Measurements from ENCODE around the gene PTGIR.

DNA sequence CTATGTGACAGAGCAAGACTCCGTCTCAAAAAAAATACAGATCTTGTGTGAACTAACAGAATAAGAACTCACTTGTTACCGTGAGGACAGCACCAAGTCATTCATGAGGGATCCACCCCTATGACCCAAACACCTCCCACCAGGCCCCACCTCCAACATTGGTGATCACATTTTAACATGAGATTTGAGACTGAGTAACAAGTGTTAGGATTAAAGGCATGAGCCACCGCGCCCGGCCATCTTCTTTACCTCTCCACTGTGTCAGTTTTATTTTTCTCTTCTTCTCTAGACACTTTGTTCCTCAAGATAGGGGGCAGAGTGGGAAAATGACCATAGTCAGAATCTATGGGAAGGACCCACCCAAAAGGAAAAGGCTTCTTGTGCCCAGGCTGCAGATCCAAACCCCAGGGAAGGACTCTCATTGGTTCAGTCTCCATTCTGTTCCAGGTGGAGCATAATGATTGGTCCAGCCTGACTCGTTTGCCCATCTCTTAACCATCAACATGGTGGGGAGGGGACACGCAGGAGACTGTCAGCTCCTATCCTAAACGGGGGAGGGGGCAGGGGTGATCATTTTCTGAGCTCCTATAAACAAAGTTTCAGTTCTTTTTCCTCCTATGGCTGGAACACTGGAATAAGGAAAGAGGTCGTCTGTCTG, 25.0 kb downstream of the PTGIR start:
- no peak for TF ChIP-seq POLR2A (IDR thresholded peaks at IDR 0.05)
- TF ChIP-seq, protein P1, sequence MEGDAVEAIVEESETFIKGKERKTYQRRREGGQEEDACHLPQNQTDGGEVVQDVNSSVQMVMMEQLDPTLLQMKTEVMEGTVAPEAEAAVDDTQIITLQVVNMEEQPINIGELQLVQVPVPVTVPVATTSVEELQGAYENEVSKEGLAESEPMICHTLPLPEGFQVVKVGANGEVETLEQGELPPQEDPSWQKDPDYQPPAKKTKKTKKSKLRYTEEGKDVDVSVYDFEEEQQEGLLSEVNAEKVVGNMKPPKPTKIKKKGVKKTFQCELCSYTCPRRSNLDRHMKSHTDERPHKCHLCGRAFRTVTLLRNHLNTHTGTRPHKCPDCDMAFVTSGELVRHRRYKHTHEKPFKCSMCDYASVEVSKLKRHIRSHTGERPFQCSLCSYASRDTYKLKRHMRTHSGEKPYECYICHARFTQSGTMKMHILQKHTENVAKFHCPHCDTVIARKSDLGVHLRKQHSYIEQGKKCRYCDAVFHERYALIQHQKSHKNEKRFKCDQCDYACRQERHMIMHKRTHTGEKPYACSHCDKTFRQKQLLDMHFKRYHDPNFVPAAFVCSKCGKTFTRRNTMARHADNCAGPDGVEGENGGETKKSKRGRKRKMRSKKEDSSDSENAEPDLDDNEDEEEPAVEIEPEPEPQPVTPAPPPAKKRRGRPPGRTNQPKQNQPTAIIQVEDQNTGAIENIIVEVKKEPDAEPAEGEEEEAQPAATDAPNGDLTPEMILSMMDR (IDR thresholded peaks at IDR 0.05) = no peak
